Activated CD4-positive, CD25-positive, alpha-beta regulatory T cell treated with anti-CD3 and anti-CD28 coated beads, Interleukin-2, amount 50 U/mL, for 24 hours (primary cell): ENCODE data around the gene IQCC.
A peak's percentile ranks its signal among the peaks of the same experiment; 100 is the strongest.

ENCODE experiments used
- ATAC-seq, 2 donors: fragments of 150-1000 bp; cut with Tn5 transposase; one replicate each; pipeline ENCODE4 v1.10.0; 2021; ENCODE audit warnings: mild to moderate bottlenecking in 1 of 2, moderate library complexity in 1 of 2

The IQCC gene

GRCh38 chr1:32195972-32196823 lies 9.3 kb upstream of the IQCC start:
- ATAC-seq, result no peak

GRCh38 chr1:32197074-32197473 lies 8.4 kb upstream of the IQCC start:
- ATAC-seq, result no peak

- ATAC-seq, result no peak
Observed at GRCh38 chr1:32197837-32198236, 7.6 kb upstream of the IQCC start.

GRCh38 chr1:32198237-32199042 lies 7.0 kb upstream of the IQCC start:
- no peak for ATAC-seq

GRCh38 chr1:32199043-32199716 lies 6.3 kb upstream of the IQCC start:
- no peak for ATAC-seq

- no peak for ATAC-seq
Observed at GRCh38 chr1:32199717-32200072, 5.8 kb upstream of the IQCC start.

- peak; percentile 34 to 44 for ATAC-seq
Observed at GRCh38 chr1:32200226-32201010, 5.1 kb upstream of the IQCC start, which contains the start of gene CCDC28B. CCDC28B (plus strand) TSS chr1:32200595; CDS start chr1:32201936, 1,341 bp downstream.

- ATAC-seq, result peak; percentile 50 to 52
Observed at GRCh38 chr1:32201011-32201855, 4.2 kb upstream of the IQCC start.

GRCh38 chr1:32204943-32205361 lies 519 bp upstream of the IQCC start:
- ATAC-seq, result no peak

GRCh38 chr1:32208469-32208868 lies 3.0 kb downstream of the IQCC start:
- ATAC-seq, result no peak

GRCh38 chr1:32208891-32209328 lies 3.4 kb downstream of the IQCC start, which contains the start of gene DCDC2B:
DCDC2B (plus strand) TSS chr1:32209089; CDS start chr1:32209094, 5 bp downstream.
- ATAC-seq, result no peak

GRCh38 chr1:32215629-32216480 lies 10.4 kb downstream of the IQCC start:
- peak; percentile 80 to 83 for ATAC-seq

- ATAC-seq, result no peak
Observed at GRCh38 chr1:32216566-32216965, 11.1 kb downstream of the IQCC start.

- no peak for ATAC-seq
Observed at GRCh38 chr1:32219022-32219421, 13.6 kb downstream of the IQCC start.

- no peak for ATAC-seq
Observed at GRCh38 chr1:32220746-32221580, 15.5 kb downstream of the IQCC start.

- ATAC-seq, result no peak
Observed at GRCh38 chr1:32221581-32221979, 16.1 kb downstream of the IQCC start.

GRCh38 chr1:32221980-32222755 lies 16.7 kb downstream of the IQCC start, which contains the start of the genes EIF3I and TMEM234:
EIF3I (plus strand) TSS chr1:32222407; CDS start chr1:32222442, 35 bp downstream.
TMEM234 (minus strand) TSS chr1:32222353; CDS start chr1:32222322, 31 bp downstream.
- peak; percentile 98 for ATAC-seq

GRCh38 chr1:32223683-32224082 lies 18.2 kb downstream of the IQCC start:
- no peak for ATAC-seq
